GM21390 (cell line): ENCODE measurements around the gene SLC7A6OS.
A peak's percentile ranks its signal among the peaks of the same experiment; 100 is the strongest.

Source experiments
- ATAC-seq: cut with Tn5 transposase; IDR thresholded peaks from one replicate; pipeline ENCODE4 v1.9.1; 2021; ENCODE audit not compliant: unreplicated experiment

SLC7A6OS gene

DNA sequence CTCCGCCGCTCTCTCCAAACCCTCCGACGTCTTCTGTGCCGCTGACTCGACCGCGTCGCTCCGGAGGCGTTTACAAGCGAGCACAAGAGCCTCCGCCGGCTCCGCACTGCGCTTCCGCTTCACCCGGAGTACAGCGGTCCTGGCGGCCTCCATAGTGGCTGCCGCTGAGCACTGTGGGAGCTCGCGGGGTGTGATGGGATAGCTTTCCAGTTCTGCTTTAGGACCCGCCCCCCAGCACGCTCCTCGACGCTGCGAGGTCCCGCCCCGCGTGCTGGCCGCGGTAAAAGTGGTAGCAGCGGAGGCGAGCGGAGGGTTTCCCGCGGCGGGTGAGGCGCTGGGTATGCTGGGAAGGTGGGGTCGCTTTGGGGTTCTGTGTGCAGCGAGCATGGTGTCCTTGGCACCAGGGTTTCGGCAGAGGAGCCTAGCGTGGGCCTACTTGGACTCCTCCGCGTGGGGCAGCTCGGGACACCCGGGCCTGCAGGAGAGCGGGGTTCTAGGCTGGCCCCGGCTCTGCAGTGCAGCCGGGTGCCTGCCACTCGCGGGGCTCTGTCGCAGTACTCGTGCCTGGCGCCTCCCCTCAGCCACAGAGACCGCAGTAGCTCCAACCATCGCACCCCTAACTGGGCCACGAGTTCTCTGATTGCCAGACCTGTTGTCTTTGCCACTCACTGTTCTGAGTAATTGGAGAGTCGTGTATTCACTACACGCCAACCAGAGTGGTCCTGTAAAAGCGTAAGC, at the start of gene SLC7A6OS, which contains the start of gene PRMT7:
TSS of gene SLC7A6OS (minus strand) at position 173 of the 738 bp plus-strand sequence. CDS start at position 153, 20 bp downstream.
TSS of gene PRMT7 (plus strand) at position 246 of the 738 bp plus-strand sequence. CDS start 4,961 bp downstream, outside the sequence.
- ATAC-seq = peak; percentile 94

- ATAC-seq = no peak
Observed at GRCh38 chr16:68359398-68360191, 48.8 kb upstream of the SLC7A6OS start.

DNA sequence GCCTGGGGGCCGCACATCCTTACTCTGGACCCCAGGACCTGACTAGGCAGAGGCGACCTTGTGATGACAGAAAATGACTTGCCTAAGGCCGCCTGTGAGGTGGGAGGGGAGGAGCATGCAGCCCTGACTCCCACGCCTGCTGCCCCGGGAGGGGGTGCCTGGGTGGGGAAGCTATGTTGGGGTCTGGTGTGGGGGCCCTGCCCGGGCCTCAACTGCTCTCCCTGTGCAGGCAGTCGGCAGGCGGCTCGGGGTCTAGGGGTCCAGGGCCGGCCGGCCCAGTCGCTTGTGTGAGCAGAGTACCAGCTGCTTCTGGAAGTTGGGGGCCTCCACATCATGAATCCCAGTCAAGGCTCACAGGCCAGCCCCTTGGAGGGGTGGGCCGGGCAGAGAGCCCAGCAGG, 48.2 kb upstream of the SLC7A6OS start:
- no peak for ATAC-seq

DNA sequence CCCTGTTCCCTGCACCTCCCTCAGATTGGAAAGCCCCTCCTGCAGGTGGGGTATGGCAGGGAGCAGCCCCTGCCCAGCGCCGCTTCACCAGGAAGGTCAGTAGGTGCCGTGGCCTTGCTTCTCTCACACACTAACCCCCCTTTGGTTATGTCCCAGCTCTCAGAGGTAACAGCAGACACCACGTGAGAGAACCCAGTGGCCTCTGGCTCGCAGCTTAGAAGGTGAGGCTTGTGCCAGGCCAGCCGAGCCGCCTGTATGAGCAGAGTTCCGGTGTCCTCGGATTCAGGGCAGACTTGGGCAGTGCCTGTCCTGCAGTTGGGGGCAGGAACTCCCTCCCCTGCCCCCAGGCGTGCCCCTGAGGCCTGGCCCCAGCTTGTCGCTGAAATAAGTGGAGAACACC, 47.2 kb upstream of the SLC7A6OS start:
- no peak for ATAC-seq

DNA sequence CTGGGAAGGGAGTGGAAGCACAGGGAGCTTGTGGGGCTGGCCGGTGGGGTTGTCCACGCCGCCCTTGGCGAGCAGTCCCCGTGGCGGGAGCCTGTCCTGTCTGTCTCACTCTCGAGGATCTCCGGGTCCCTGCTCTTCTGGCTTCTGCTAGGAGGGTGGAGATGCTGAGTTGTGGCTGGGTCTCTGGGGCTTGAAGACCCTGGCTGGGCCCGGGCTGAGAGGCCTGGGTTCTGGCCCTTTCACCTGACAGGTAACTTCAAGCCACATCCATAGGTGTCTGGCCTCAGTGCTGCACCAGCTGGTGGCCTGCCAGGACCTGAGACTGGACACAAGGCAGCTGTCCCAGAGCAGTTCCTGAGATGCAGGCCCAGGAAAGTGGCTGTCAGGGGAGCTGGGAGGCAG, 46.8 kb upstream of the SLC7A6OS start:
- no peak for ATAC-seq

- ATAC-seq = no peak
Observed at GRCh38 chr16:68356919-68357286, 46.2 kb upstream of the SLC7A6OS start.

- ATAC-seq = peak; percentile 88
Observed at GRCh38 chr16:68356249-68356918, 45.6 kb upstream of the SLC7A6OS start.

DNA sequence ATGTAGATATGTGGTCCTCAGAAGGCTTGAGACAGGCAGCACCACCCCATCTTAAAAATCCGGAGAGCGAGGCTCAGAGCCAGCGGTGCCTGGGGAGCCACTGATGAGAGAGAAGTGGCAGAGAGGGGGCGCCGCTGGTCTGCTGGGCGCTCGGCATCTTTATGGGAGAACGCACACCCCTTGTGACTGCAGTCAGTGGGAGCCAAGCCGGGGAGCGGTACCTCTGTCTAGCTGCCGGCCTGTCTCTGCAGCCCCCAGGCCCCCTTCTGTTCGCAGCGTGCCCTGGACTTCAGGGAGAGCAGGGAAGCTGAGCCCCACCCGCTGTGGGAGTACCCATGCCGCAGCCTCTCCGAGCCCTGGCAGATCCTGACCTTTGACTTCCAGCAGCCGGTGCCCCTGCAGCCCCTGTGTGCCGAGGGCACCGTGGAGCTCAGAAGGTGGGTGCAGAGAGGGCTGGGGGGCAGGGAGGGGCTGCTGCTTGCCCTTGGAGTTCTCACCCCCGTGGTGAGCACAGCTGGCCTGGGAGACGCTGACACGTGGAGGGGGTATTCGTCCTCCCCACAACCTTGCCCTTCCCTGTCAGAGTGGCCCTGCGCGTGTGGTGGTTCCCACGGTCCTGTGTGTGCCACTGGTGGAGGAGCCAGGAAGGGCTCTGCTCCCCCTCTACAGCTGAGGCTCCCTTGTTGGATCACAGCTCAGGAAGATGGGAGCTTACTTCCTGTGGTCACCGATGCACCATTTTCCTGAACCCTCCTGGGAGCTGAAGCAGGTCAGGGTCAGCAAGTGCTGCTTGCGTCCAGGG, 44.9 kb upstream of the SLC7A6OS start:
- ATAC-seq = no peak

DNA sequence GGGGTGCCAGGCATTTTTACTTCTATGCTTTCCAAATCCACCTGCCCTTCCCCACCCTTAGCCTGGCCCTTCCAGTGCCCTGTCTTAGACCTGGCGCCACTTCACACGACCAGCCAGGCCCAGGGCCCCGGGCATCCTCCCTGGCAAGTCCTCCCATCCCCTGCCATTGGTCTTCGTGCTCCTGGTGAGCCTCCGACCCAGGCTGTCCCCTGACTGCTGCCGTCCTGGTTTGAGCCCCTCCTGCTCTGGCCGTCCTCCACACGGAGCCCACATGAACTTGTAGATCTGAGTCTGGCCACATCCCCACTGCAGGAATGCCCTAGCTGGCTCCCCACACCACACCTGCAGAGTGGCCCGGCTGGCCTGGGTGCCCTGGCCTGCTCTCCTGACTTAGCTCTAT, 44.1 kb upstream of the SLC7A6OS start:
- no peak for ATAC-seq

- no peak for ATAC-seq
Observed at GRCh38 chr16:68353366-68353765, 42.6 kb upstream of the SLC7A6OS start.

DNA sequence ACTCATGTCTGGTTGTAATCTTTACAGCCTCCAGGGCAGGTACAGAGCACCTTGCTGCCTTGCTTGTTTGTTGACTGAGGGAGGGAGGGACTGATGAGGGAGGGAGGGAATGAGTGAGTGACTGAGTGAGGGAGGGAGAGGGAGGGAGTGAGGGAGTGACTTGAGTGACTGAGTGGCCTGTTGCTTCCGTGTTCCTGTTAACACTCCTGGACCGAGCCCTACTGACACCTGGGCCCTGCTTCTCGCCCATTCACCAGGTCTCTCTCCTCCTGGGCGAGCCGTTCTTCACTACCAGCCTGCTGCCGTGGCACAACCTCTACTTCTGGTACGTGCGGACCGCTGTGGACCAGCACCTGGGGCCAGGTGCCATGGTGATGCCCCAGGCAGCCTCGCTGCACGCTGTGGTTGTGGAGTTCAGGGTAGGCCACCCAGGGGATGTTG, 41.3 kb upstream of the SLC7A6OS start:
- no peak for ATAC-seq

DNA sequence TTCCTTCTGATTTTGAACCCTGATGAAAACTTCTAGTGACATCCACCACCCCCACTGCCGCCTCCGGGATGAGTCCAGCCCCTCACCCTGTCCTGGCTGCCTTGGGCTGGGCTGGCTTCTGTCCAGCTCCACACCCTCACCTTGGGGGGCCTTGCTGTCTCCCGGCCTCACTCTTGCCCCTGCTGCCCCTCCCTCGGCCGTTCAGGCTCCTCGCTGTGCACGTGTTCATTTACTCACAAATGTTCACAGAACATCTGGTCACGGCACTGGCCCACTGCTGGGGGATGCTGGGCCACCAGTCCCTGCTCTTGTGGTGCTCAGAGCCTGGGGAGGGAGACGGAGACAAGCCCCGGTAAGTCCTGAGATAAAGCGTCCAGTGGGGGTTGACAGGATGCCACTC, 40.7 kb upstream of the SLC7A6OS start:
- no peak for ATAC-seq

DNA sequence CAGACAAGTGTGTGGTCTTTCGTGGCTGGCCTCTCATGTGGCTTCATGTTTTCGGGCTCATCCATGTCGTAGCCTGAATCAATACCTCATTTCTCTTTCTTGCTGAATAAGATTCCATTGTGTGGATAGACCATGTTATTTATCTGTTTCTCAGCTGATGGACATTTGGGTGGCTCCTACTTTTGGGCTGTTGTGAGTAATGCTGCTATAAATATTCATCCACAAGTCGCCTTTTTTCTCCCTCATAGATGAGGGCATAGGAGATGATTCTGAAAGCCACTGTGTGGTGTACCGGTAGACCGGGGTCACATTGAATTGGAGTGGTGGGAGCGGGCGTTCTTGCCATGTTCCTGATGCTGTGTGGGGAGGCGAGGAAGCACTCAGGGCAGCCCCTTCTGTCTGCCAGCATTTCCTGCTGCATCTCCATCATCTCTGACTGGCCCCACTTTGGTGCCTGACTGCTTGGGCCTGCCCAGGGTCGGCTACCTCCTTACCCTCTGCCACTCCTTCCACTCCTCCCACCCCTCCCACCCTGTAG, 40.1 kb upstream of the SLC7A6OS start:
- ATAC-seq = no peak

GRCh38 chr16:68349838-68350410, 39.2 kb upstream of the SLC7A6OS start:
- ATAC-seq = no peak

DNA sequence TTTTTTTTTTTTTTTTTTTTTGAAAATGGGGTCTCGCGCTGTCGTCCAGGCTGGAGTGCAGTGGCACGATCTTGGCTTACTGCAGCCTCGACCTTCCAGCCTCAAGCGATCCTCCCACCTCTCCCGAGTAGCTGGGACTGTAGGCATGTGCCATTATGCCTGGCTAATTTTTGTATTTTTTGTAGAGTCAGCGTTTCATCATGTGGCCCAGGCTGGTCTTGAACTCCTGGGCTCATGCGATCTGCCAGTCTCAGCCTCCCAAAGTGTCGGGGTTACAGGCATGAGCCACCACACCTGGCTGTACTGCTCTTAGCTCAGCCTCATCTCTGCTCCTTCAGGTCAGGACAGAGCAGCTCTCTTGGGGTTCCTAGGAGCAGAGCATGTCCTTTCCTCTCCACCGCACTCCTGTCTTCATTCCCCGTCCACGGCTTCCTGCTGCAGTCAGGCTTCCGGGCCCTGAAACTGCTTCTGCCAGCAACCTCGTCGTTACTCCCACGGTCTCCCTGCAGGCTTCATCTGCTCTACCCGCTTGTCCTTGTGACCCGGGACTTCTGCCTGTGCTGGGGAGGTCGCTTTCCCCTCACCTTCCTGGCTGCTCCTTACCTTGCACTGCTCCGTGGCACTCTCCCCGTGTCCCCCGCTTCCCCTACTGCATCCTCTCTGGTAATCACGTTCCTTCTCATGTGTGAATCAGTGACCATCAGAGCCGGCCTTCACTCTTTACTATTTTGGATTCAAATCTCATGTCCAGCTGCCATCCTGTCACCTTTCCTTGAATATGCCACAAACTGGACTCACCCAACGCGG, 38.1 kb upstream of the SLC7A6OS start:
- no peak for ATAC-seq

DNA sequence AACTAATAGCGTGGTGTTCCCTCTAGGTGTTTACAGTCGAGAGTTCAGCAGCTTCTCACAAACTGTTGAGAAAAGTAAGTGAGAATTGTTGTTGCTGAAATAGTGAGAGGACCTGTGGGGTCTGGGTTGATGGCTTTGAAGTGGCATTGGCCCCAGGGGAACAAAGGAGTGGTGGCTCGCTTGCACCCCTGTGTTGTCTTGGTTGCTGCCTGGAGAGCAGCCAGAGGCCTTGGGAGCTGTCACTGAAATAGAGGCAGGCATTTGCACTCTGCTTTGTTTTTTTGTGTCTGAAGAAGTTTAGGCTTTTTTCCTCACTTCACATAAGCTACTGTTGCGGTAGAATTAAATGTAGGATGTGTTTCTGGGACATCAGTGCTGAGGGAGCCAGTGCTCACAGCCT, 36.9 kb upstream of the SLC7A6OS start:
- ATAC-seq = no peak

GRCh38 chr16:68346892-68347480, 36.2 kb upstream of the SLC7A6OS start:
- no peak for ATAC-seq

GRCh38 chr16:68345958-68346635, 35.4 kb upstream of the SLC7A6OS start:
- ATAC-seq = no peak
